OCI-LY7 (cell line): ENCODE results near the gene TAF3.

Source experiments
- CTCF ChIP-seq: fragments of 200-600 bp; sonication (generic); conservative IDR thresholded peaks from 2 replicates; pipeline ENCODE4 v1.5.1; 2014; ENCODE audit warnings: mild to moderate bottlenecking, antibody characterized with exemption, low read length, moderate library complexity, mixed read lengths
- EZH2phosphoT487 ChIP-seq: fragments of 200-600 bp; sonication (generic); IDR thresholded peaks from 2 replicates; pipeline ENCODE4 v1.6.1; 2018; ENCODE audit warnings: low read depth, borderline replicate concordance, mild to moderate bottlenecking, mixed run types, antibody characterized with exemption, low read length, moderate library complexity, mixed read lengths

DNA sequence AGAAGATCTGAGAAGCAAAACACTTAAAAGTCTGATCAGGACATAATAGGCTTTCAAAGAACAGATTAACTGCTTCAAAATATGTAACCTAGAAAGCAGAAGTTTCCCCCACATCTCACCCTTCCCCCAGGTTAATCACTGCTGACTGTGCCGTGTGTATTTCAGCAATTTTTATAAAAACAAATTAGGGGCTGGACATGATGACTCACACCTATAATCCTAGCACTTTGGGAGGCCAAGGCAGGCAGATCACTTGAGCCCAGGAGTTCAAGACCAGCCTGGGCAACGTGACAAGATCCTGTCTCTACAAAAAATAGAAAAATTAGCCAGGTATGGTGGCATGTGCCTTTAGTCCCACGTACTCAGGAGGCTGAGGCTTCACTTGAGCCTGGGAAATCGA is 168.5 kb downstream of the TAF3 start:
- no peak for TF ChIP-seq CTCF
- no peak for TF ChIP-seq EZH2phosphoT487
